ENCODE measurements around the gene EVA1B. TPM values are rescaled to one million over a fixed set of nuclear protein-coding genes. Genes with fewer than 3 reads are reported as not detected.

Gene EVA1B
- total and polyA plus RNA-seq, 2 of the 13 experiments (the other 11 are each of a cell fraction or from before 2014, with no cell fraction given) = 3.9 to 6.6 TPM

GRCh38 chr1:36352125-36352909 lies 28.9 kb upstream of the EVA1B start (continued):
- TF ChIP-seq TFE3 (CRISPR knock-in tag; IDR thresholded peaks at IDR 0.05) (no peak), CTCF (CRISPR knock-in tag; IDR thresholded peaks at IDR 0.05) (peak; percentile 63), KDM2A (CRISPR knock-in tag; IDR thresholded peaks at IDR 0.05; ENCODE audit: borderline replicate concordance, low read depth) (0 out of 2 replicates have a peak, but pooled peaks have one; percentile 44), GMEB1 (CRISPR knock-in tag; IDR thresholded peaks at IDR 0.05; ENCODE audit: borderline replicate concordance) (0 out of 2 replicates have a peak, but pooled peaks have one; percentile 21), WIZ (CRISPR knock-in tag; IDR thresholded peaks at IDR 0.05) (0 out of 2 replicates have a peak, but pooled peaks have one; percentile 11), AKAP8 (CRISPR knock-in tag; IDR thresholded peaks at IDR 0.05) (peak; percentile 65; the same call in 1 of the 2 replicates), ZNF687 (CRISPR knock-in tag; IDR thresholded peaks at IDR 0.05) (peak; percentile 92), HNF4A (CRISPR knock-in tag; IDR thresholded peaks at IDR 0.05) (peak; percentile 61), ERF (CRISPR knock-in tag; IDR thresholded peaks at IDR 0.05) (0 out of 2 replicates have a peak, but pooled peaks have one; percentile 38), SALL1 (CRISPR knock-in tag; IDR thresholded peaks at IDR 0.05) (peak; percentile 67), FOXP4 (CRISPR knock-in tag; IDR thresholded peaks at IDR 0.05) (peak; percentile 42; the same call in 1 of the 2 replicates), ZSCAN25 (CRISPR knock-in tag; IDR thresholded peaks at IDR 0.05) (peak; percentile 69), TEAD3 (CRISPR knock-in tag; optimal IDR thresholded peaks at IDR 0.05; ENCODE audit: borderline replicate concordance) (peak; percentile 98), SNAPC2 (CRISPR knock-in tag; IDR thresholded peaks at IDR 0.05) (0 out of 2 replicates have a peak, but pooled peaks have one; percentile 36), GABPA (IDR thresholded peaks at IDR 0.05; ENCODE audit: low read depth, low read length) (no peak), GABPA (CRISPR knock-in tag; IDR thresholded peaks at IDR 0.05; ENCODE audit: low read depth) (peak; percentile 44)
